Stimulated activated naive CD4-positive, alpha-beta T cell (primary cell): ENCODE data around the gene SLC5A10.
"Not testable (repeated sequence)": the region's sequence is repeated elsewhere in the genome, so short reads cannot be mapped to it uniquely, and the experiment has no call there.

Experiments used
- DNase-seq, 6 experiments: peaks; one replicate each; lab custom pipeline; 2025; lab: John Stamatoyannopoulos, UW

Gene SLC5A10

DNA sequence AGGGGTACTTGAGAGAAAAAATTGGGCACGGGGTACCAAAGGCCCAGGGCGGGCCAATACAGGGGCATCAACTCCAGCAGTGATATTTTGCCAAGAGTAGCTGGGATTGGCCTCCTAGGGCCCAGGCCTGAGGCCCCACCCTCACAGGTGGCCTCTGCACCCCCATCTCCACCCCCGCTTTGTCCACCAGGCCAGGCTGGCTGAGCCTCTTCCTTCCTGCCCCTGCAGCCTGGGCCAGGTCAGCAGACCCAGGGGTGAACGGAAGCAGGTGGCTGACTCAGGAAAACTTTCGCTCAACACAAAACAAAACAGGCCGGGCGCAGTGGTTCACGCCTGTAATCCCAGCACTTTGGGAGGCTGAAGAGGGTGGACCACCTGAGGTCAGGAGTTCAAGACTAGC lies 91.1 kb downstream of the SLC5A10 start:
- not testable (repeated sequence) for DNase-seq

DNA sequence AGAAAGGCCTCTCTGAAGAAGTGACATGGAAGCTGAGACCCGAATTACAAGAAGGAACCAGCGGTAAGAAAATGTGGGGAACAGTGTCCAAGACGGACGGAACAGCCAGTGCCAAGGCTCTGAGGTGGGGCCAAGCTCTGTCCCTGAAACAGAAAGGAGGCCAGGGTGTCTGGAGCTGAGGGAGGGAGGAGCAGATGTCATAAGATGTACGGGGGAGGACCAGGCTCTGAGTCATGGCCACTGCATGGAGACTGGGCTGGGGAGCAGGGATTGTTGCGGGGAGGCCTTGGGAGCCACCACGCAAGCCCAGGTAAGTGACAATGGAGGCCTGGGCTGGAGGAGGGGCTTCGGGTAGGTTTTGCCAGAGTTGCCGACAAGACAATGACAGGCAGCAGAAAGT lies 92.7 kb downstream of the SLC5A10 start:
- DNase-seq, result not testable (repeated sequence)

GRCh38 chr17:19046782-19047375 lies 94.9 kb downstream of the SLC5A10 start, which contains the start of gene GRAP:
Gene GRAP, minus strand, starts transcription at chr17:19046957. Its CDS starts 31 bp downstream, at chr17:19046926.
- DNase-seq, result not testable (repeated sequence)

DNA sequence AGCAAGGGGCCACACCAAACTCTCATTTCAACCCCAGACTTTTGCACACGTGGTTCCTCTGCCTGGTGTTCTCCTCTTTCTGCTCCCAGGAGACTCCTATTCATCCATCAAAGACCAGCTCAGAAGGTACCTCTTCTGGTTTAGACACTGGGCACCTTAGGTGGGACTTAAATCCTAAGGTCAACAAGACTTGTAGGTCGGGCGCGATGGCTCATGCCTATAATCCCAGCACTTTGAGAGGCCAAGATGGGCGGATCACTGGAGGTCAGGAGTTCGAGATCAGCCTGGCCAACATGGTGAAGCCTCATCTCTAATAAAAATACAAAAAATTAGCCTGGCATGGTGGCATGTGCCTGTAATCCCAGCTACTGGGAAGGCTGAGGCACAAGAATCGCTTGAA lies 95.5 kb downstream of the SLC5A10 start:
- DNase-seq, result not testable (repeated sequence)

DNA sequence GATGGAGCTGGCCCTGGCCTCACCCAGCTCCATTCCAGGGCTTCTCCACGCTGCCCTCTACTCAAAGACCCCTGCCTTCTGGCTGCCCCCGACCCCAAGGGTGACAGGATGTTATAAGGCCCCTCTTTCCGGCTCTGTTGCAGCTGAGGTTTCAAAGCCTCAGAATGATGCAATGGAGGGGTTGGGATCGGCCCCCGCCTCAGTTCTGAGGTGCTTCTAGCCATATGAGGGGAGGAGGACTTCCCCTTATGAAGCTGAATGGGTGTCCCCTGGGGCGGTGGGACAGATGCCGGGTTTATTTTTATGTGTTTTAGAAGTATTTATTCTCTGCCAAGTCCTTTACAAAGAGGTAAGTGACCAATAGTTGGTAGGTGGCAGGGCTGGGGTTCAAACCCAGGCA lies 96.9 kb downstream of the SLC5A10 start:
- not testable (repeated sequence) for DNase-seq

DNA sequence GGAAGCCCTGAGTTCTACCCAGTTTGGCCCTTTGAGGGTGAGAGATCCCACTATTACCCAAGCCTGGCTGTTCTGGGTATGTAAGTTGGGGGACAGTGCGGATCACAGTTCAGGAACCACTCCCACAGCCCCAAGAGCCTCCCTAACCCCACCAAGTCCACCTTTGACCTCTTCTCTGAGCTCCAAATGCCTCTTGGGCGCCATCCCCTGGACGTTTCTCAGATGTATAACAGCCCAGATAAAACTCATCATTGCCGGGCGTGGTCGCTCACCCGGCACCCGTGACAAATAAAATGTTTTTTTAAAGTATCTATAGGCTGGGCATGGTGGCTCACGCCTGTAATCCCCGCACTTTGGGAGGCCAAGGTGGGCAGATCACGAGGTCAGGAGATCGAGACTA lies 103.5 kb downstream of the SLC5A10 start:
- DNase-seq, result not testable (repeated sequence)

GRCh38 chr17:19062009-19062717 lies 110.2 kb downstream of the SLC5A10 start:
- DNase-seq, result not testable (repeated sequence)

DNA sequence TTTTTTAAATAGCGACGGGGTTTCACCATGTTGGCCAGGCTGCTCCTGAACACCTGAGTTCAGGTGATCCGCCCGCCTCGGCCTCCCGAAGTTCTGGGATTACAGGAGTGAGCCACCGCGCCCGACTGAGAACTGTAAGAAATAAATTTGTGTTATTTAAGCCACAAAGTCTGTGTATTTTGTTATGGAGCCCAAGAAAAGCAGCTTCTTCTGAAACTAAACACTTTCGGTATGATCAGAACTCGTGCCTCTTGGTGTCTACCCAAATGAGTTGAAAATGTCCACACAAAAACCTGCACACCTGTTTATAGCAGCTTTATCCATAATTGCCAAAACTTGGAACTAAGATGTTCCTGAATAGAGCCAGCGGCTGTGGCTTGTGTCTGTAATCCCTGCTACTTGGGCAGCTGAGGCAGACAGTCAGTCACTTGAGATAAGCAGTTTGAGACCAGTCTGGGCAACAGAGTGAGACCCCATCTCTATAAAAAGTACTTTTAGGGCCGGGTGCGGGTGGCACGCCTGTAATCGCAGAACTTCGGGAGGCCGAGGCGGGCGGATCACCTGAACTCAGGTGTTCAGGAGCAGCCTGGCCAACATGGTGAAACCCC lies 110.9 kb downstream of the SLC5A10 start:
- not testable (repeated sequence) for DNase-seq

DNA sequence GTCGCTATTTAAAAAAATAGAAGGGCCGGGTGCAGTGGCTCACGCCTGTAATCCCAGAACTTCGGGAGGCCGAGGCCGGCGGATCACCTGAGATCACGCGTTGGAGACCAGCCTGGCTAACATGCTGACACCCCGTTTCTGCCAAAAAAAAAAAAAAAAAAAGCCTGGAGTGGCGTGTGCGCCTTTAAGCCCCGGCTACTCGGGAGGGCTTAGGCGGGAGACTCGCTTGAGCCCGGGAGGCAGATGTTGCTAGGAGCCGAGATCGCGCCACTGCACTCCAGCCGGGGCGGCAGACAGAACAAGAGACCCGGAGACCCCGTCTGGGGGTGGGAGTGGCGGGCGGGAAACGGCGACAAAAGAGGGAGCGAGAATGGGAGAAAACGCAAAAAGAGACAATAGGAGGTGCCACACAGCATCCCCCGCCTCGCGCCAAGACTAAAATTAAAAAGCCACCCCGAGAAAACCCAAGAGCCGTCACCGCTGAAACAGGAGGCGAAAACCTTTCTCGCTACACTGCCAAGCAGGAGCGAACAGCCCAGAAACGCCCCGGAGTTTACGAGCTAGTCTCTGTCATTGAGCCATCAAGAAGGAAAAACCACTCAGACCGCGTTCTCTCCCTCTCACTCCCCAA lies 111.5 kb downstream of the SLC5A10 start:
- DNase-seq, result not testable (repeated sequence)

DNA sequence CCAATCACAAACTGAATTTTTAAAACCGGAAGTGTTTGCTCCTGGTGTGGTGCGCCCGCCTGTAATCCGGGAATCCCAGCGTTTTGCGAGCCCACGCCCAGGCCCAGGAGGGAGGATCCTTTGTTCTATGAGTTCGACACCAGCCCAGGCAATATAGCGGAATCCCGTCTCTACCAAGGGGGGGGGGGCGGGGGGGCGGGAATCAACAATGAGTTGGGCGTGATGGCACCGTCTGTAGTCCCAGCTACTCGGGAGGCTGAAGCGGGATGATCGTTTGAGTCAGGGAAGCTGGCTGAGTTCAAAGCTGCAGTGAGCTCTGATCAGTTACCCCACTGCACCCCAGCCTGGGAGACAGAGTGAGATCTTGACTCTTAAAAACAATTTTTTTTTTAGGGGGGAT lies 112.4 kb downstream of the SLC5A10 start:
- not testable (repeated sequence) for DNase-seq

DNA sequence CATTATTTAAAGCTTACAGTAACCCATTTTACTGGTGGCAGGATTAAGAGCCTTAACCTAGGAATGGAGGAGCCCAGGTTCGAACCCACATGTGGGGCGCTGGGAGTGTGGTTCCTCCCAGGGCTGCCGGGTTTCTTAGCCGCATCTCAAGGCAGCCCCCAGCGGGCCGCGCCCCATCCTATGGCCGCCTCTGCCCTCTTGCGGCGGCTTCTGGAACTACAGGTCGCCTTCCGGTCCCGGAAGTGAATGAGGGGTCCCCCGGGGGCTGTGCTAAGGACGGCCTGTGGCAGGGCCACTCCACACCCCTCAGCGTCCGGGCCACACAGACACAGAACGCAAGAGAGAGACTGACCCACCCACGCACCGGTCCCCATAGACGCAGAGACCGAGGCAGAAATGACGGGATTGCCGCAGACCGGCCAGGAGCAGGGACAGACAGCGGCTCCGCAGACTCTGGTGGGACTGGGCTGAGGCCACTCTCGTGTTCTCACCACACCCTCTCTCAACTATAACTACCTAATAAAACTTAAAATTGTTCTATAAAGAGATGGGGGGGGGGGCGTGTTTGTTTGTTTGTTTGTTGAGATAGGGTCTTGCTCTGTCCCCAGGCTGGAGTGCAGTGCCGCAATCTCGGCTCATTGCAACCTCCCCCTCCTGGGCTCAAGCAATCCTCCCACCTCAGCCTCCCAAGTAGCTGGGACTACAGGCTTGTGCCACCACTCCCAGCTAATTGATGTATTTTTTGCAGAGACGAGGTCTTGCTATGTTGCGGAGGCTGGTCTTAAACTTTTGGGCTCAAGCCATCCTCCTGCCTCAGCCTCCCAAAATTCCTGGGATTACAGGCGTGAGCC lies 118.6 kb downstream of the SLC5A10 start:
- not testable (repeated sequence) for DNase-seq
